IMR-90 (cell line): Measurements from ENCODE around the gene PDLIM5. TPM values are rescaled to one million over a fixed set of nuclear protein-coding genes. Genes with fewer than 3 reads are reported as not detected.

Experiments used
- ATAC-seq: fragments of 200-7000 bp; cut with Tn5 transposase; 2 replicates; pipeline ENCODE4 v1.9.1; 2020; ENCODE audit warnings: low read depth, mild to moderate bottlenecking, moderate library complexity
- BruUV-seq: library from RNA; stranded (reverse); fragments of 400-500 nt; replicated peaks from 2 replicates; lab custom pipeline; 2021; lab: Mats Ljungman, UMichigan
- CTCF ChIA-PET: fragments of 300-600 bp; formaldehyde crosslinking; extraction: SDS; loops from one replicate; lab custom pipeline; 2021; ENCODE audit warnings: antibody characterized with exemption; lab: Yijun Ruan, JAX
- POLR2A ChIA-PET: fragments of 300-600 bp; sonication (Branson Sonifier 250); formaldehyde crosslinking; loops from one replicate; lab custom pipeline; 2022; ENCODE audit warnings: antibody characterized with exemption; ENCODE audit not compliant: unreplicated experiment; lab: Charles Lee
- DNase-seq: peaks from one replicate; pipeline ENCODE4 v3.0.0; 2013
- H2AFZ ChIP-seq: replicated peaks from 2 replicates; pipeline ENCODE3; 2013; ENCODE audit warnings: low read length, mild to moderate bottlenecking; ENCODE audit not compliant: poor library complexity
- H2AK5ac ChIP-seq: 2 replicates; pipeline ENCODE4 v1.6.1; 2013; ENCODE audit warnings: low read depth, low read length, inconsistent platforms
- H2AK9ac ChIP-seq: replicated peaks from 2 replicates; pipeline ENCODE3; 2013; ENCODE audit warnings: mild to moderate bottlenecking, low read depth, low read length, moderate library complexity; ENCODE audit not compliant: poor library complexity
- H2BK120ac ChIP-seq: 2 replicates; pipeline ENCODE4 v1.6.1; 2013; ENCODE audit warnings: low read depth, low read length, inconsistent platforms
- H2BK15ac ChIP-seq: 3 replicates; pipeline ENCODE4 v1.6.1; 2013; ENCODE audit warnings: low read depth, low read length, inconsistent platforms
- H2BK20ac ChIP-seq: 2 replicates; pipeline ENCODE4 v1.6.1; 2013; ENCODE audit warnings: low read depth, mild to moderate bottlenecking, inconsistent platforms, low read length, moderate library complexity
- H2BK5ac ChIP-seq: 2 replicates; pipeline ENCODE4 v1.6.1; 2013; ENCODE audit warnings: mild to moderate bottlenecking, low read depth, low read length, inconsistent platforms; ENCODE audit not compliant: poor library complexity, severe bottlenecking
- H3K14ac ChIP-seq: replicated peaks from 2 replicates; pipeline ENCODE4 v1.6.1; 2013; ENCODE audit warnings: low read depth, low read length, inconsistent platforms
- H3K18ac ChIP-seq: 2 replicates; pipeline ENCODE4 v1.6.1; 2013; ENCODE audit warnings: low read depth, low read length, control low read depth
- H3K23ac ChIP-seq: 2 replicates; pipeline ENCODE4 v1.6.1; 2013; ENCODE audit warnings: low read depth, low read length, inconsistent platforms
- H3K27ac ChIP-seq: 2 replicates; pipeline ENCODE4 v1.5.1; 2013; ENCODE audit warnings: mild to moderate bottlenecking, control low read depth, low read length; ENCODE audit not compliant: insufficient read depth
- H3K27me3 ChIP-seq: 2 replicates; pipeline ENCODE4 v1.6.1; 2013; ENCODE audit warnings: low read length; ENCODE audit not compliant: control insufficient read depth, insufficient read depth
- H3K36me3 ChIP-seq: 2 replicates; pipeline ENCODE4 v1.6.1; 2013; ENCODE audit warnings: low read length, mixed read lengths; ENCODE audit not compliant: control insufficient read depth, insufficient read depth
- H3K4ac ChIP-seq: 2 replicates; pipeline ENCODE4 v1.6.1; 2013; ENCODE audit warnings: low read depth, low read length, inconsistent platforms
- H3K4me1 ChIP-seq: 2 replicates; pipeline ENCODE4 v1.6.1; 2013; ENCODE audit warnings: low read length, mixed read lengths; ENCODE audit not compliant: control insufficient read depth, insufficient read depth
- H3K4me2 ChIP-seq: 2 replicates; pipeline ENCODE4 v1.6.1; 2013; ENCODE audit warnings: low read depth, mild to moderate bottlenecking, control low read depth, low read length, moderate library complexity
- H3K4me3 ChIP-seq: 2 replicates; pipeline ENCODE4 v1.5.1; 2013; ENCODE audit warnings: low read depth, mild to moderate bottlenecking, control low read depth, low read length, moderate library complexity; ENCODE audit not compliant: insufficient read depth
- H3K56ac ChIP-seq: 2 replicates; pipeline ENCODE4 v1.6.1; 2013; ENCODE audit warnings: low read length, inconsistent platforms; ENCODE audit not compliant: insufficient read depth; ENCODE audit errors: extremely low read depth
- H3K79me1 ChIP-seq, 2 experiments: 2 replicates each; pipeline ENCODE4 v1.6.1; 2013; ENCODE audit warnings: low read length in 2 of 2, inconsistent platforms in 1 of 2, low read depth in 1 of 2
- H3K9ac ChIP-seq: 2 replicates; pipeline ENCODE4 v1.6.1; 2013; ENCODE audit warnings: low read depth, low read length, control low read depth
- H3K9me1 ChIP-seq: 2 replicates; pipeline ENCODE4 v1.6.1; 2013; ENCODE audit warnings: low read length, inconsistent platforms; ENCODE audit not compliant: insufficient read depth
- H3K9me3 ChIP-seq: 2 replicates; pipeline ENCODE4 v1.6.1; 2013; ENCODE audit warnings: low read length; ENCODE audit not compliant: control insufficient read depth, insufficient read depth
- H4K20me1 ChIP-seq: 2 replicates; pipeline ENCODE4 v1.6.1; 2013; ENCODE audit warnings: low read length, inconsistent platforms; ENCODE audit not compliant: insufficient read depth
- H4K5ac ChIP-seq: 2 replicates; pipeline ENCODE4 v1.6.1; 2013; ENCODE audit warnings: mild to moderate bottlenecking, low read depth, low read length, control low read depth
- H4K8ac ChIP-seq, 2 experiments: 2 replicates each; pipeline ENCODE4 v1.6.1; 2013; ENCODE audit warnings: low read depth in 2 of 2, low read length in 2 of 2, control low read depth in 1 of 2, inconsistent platforms in 1 of 2
- H4K91ac ChIP-seq: 2 replicates; pipeline ENCODE4 v1.6.1; 2013; ENCODE audit warnings: low read depth, low read length, inconsistent platforms; ENCODE audit not compliant: insufficient read depth
- RAD21 ChIP-seq: IDR thresholded peaks from 2 replicates; pipeline ENCODE4 v1.6.1; 2012; ENCODE audit warnings: low read length, improper control_type of control experiment
- WGBS, 2 experiments: methylation state at CpG; one replicate each; pipeline versions ENCODE4 v1.1.5 to v1.1.7; 2013; ENCODE audit warnings: missing lambda C conversion rate in 2 of 2; ENCODE audit not compliant: insufficient read length in 1 of 2; ENCODE audit errors: extremely low coverage in 2 of 2; 5-methylcytosine and 5-hydroxymethylcytosine counted together
- dilution Hi-C: fragments of 300-500 bp; cut with HindIII; formaldehyde crosslinking; loops from one replicate; pipeline ENCODE4 v1.14.3; 2018; ENCODE audit warnings: low sequenced_read_pairs; ENCODE audit not compliant: unreplicated experiment
- in situ Hi-C: fragments of 300-500 bp; cut with MboI; formaldehyde crosslinking; loops from 3 replicates; pipeline ENCODE4 v1.14.3; 2019; ENCODE audit warnings: low sequenced_read_pairs, inconsistent platforms, mixed read lengths
- intact Hi-C: fragments of 100-400 bp; cut with micrococcal nuclease; formaldehyde crosslinking; loops from 2 replicates; pipeline ENCODE4 v1.10.0; 2022
- polyA plus RNA-seq, 3 experiments: library from polyadenylated mRNA; depleted of rRNA; stranded (reverse); fragments of >200 nt; gene quantifications; 2 replicates each; pipeline ENCODE4 v1.2.3, GENCODE V29; 2012; ENCODE audit warnings: low replicate concordance in 1 of 3
- total RNA-seq: library from RNA; depleted of rRNA; stranded (reverse); fragments of >200 nt; gene quantifications from 2 replicates; pipeline ENCODE4 v1.2.3, GENCODE V29; 2012
- TF ChIP-seq, protein P1 (sequence below): fragments of 150-350 bp; IDR thresholded peaks from 2 replicates; pipeline ENCODE4 v1.6.1; 2017; ENCODE audit warnings: mild to moderate bottlenecking, antibody characterized with exemption, low read length, low read depth

Gene PDLIM5
- total and polyA plus RNA-seq, 2 of the 4 experiments (the other 2 are of a cell fraction): 96.5 to 188 TPM

DNA sequence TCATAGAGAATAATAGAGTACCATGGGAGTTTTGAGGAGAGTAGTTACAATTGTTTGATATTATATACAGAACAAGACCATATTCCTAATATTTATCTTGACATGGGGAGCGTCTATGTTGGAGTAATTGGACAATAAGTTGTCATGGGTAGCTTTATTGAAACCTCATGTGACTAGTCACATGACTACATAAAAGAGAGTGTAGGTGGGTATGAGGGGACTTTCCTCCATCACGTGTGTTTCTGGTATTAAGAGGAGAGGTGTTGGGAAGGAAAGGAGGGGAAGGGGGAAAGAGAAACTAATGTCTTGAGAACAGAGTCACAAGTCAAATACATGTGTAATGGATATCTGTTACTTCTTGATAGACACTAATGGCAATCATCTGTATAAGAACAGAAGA, 33.1 kb downstream of the PDLIM5 start:
- H3K9ac ChIP-seq: no peak overlapping the region
- ChIA-PET CTCF (no interaction called here), POLR2A (no interaction called here)
- TF ChIP-seq, protein P1, sequence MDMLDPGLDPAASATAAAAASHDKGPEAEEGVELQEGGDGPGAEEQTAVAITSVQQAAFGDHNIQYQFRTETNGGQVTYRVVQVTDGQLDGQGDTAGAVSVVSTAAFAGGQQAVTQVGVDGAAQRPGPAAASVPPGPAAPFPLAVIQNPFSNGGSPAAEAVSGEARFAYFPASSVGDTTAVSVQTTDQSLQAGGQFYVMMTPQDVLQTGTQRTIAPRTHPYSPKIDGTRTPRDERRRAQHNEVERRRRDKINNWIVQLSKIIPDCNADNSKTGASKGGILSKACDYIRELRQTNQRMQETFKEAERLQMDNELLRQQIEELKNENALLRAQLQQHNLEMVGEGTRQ: peak; percentile 37; the same call in 1 of the 2 replicates
- TF ChIP-seq RAD21: no peak
- H4K91ac ChIP-seq: no peak overlapping the region
- no peak overlapping the region for H4K8ac ChIP-seq
- 0 out of 2 replicates have a peak overlapping the region, but pooled peaks have one; percentile 40 for H3K14ac ChIP-seq
- no CpG with 5 or more reads among the region's 2 CpGs for WGBS, 2 experiments
- H2BK15ac ChIP-seq: no peak overlapping the region
- H3K4ac ChIP-seq: no peak overlapping the region
- no peaks in the 10 kb centered on the region for H3K9me3 ChIP-seq
- H4K20me1 ChIP-seq: peaks cover 11% of the 10 kb centered on the region
- peak overlapping the region; percentile 16; the same call in 1 of the 2 replicates for H3K4me2 ChIP-seq
- H3K79me1 ChIP-seq: peaks cover 18 to 56% of the 10 kb centered on the region in 2 experiments; a peak in 3 of 4 replicates
- no peaks in the 10 kb centered on the region; the same call in 1 of the 2 replicates for H3K36me3 ChIP-seq
- no peak overlapping the region for H3K56ac ChIP-seq
- H4K5ac ChIP-seq: no peak overlapping the region
- H2BK20ac ChIP-seq: no peak overlapping the region
- no peak overlapping the region for H3K27ac ChIP-seq
- in situ Hi-C loops (no loop called here), intact Hi-C loops (no loop called here), dilution Hi-C loops (no loop called here)
- H3K4me1 ChIP-seq: peaks cover 5% of the 10 kb centered on the region; the same call in 1 of the 2 replicates
- no peaks in the 10 kb centered on the region for H3K9me1 ChIP-seq
- ATAC-seq: no peak
- H3K4me3 ChIP-seq: no peak overlapping the region
- H3K27me3 ChIP-seq: no peaks in the 10 kb centered on the region
- H2AK9ac ChIP-seq: no peak overlapping the region
- H2AFZ ChIP-seq: no peak overlapping the region
- H3K18ac ChIP-seq: no peak overlapping the region
- no TSS peak for BruUV-seq
- no peak for DNase-seq
- no peak overlapping the region for H3K23ac ChIP-seq
- no peak overlapping the region for H2AK5ac ChIP-seq
- H2BK120ac ChIP-seq: no peak overlapping the region
- no peak overlapping the region for H2BK5ac ChIP-seq
